ENCODE results near the gene C11orf24.

- no peak for TF ChIP-seq RELA (CRISPR knock-in tag; IDR thresholded peaks at IDR 0.05; ENCODE audit: borderline replicate concordance)
- TF ChIP-seq SMAD3 (CRISPR knock-in tag; IDR thresholded peaks at IDR 0.05; ENCODE audit: borderline replicate concordance): no peak
These were observed 28.5 kb upstream of the C11orf24 start for GRCh38 chr11:68300076-68300830.

Data from WTC11 (cell line).